Calu3 (cell line): ENCODE data around the gene MMRN2. TPM values are rescaled to one million over a fixed set of nuclear protein-coding genes. Genes with fewer than 3 reads are reported as not detected.
"Not testable (repeated sequence)": the region's sequence is repeated elsewhere in the genome, so short reads cannot be mapped to it uniquely, and the experiment has no call there.

Experiments used
- BruUV-seq: library from RNA; stranded (reverse); fragments of 400-500 nt; replicated peaks from 2 replicates; lab custom pipeline; 2021; lab: Mats Ljungman, UMichigan
- CTCF ChIA-PET: fragments of 300-600 bp; sonication (Branson Sonifier 250); formaldehyde crosslinking; loops from one replicate; lab custom pipeline; 2022; ENCODE audit warnings: antibody characterized with exemption; lab: Charles Lee
- DNase-seq: peaks from one replicate; pipeline ENCODE4 v3.0.0; 2022
- H3K27ac Mint-ChIP-seq: one replicate; pipeline ENCODE4 v1.8.0; 2022; ENCODE audit warnings: mixed read lengths; ENCODE audit not compliant: unreplicated experiment
- H3K27me3 Mint-ChIP-seq: one replicate; pipeline ENCODE4 v1.8.0; 2022; ENCODE audit warnings: mixed read lengths; ENCODE audit not compliant: unreplicated experiment
- H3K36me3 Mint-ChIP-seq: one replicate; pipeline ENCODE4 v1.8.0; 2022; ENCODE audit warnings: mild to moderate bottlenecking, moderate library complexity, mixed read lengths; ENCODE audit not compliant: insufficient read depth, unreplicated experiment
- H3K4me1 Mint-ChIP-seq: one replicate; pipeline ENCODE4 v1.8.0; 2022; ENCODE audit warnings: mild to moderate bottlenecking, low read depth, mixed read lengths; ENCODE audit not compliant: unreplicated experiment
- H3K4me3 Mint-ChIP-seq: one replicate; pipeline ENCODE4 v1.8.0; 2022; ENCODE audit warnings: mild to moderate bottlenecking, low read depth, moderate library complexity, mixed read lengths; ENCODE audit not compliant: unreplicated experiment
- H3K9me3 Mint-ChIP-seq: one replicate; pipeline ENCODE4 v1.8.0; 2022; ENCODE audit warnings: low read depth, mixed read lengths; ENCODE audit not compliant: unreplicated experiment
- intact Hi-C: fragments of 100-400 bp; cut with micrococcal nuclease; formaldehyde crosslinking; loops from one replicate; pipeline ENCODE4 v1.10.0; 2022; ENCODE audit not compliant: unreplicated experiment
- total RNA-seq: library from RNA; stranded (reverse); gene quantifications from 2 replicates; pipeline ENCODE4 v1.2.3, GENCODE V29; 2022
- TF ChIP-seq, protein P1 (sequence below): fragments of 200-600 bp; IDR thresholded peaks from one replicate; pipeline ENCODE4 v1.8.0; 2022; ENCODE audit warnings: antibody characterized with exemption; ENCODE audit not compliant: unreplicated experiment

MMRN2 gene
- total RNA-seq, 1 experiment from 2014 or later, result not detected

GRCh38 chr10:86936661-86937501, 20.5 kb downstream of the MMRN2 start:
- intact Hi-C loops, result no loop called here
- Mint-ChIP-seq H3K36me3 (peaks cover 10% of the 10 kb centered on the region), H3K4me3 (no peak overlapping the region), H3K27me3 (no peaks in the 10 kb centered on the region), H3K4me1 (peaks cover 2% of the 10 kb centered on the region), H3K27ac (no peak overlapping the region), H3K9me3 (no peaks in the 10 kb centered on the region)
- TF ChIP-seq, protein P1, sequence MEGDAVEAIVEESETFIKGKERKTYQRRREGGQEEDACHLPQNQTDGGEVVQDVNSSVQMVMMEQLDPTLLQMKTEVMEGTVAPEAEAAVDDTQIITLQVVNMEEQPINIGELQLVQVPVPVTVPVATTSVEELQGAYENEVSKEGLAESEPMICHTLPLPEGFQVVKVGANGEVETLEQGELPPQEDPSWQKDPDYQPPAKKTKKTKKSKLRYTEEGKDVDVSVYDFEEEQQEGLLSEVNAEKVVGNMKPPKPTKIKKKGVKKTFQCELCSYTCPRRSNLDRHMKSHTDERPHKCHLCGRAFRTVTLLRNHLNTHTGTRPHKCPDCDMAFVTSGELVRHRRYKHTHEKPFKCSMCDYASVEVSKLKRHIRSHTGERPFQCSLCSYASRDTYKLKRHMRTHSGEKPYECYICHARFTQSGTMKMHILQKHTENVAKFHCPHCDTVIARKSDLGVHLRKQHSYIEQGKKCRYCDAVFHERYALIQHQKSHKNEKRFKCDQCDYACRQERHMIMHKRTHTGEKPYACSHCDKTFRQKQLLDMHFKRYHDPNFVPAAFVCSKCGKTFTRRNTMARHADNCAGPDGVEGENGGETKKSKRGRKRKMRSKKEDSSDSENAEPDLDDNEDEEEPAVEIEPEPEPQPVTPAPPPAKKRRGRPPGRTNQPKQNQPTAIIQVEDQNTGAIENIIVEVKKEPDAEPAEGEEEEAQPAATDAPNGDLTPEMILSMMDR, result no peak
- DNase-seq, result no peak
- no TSS peak for BruUV-seq
- CTCF ChIA-PET, result no interaction called here

DNA sequence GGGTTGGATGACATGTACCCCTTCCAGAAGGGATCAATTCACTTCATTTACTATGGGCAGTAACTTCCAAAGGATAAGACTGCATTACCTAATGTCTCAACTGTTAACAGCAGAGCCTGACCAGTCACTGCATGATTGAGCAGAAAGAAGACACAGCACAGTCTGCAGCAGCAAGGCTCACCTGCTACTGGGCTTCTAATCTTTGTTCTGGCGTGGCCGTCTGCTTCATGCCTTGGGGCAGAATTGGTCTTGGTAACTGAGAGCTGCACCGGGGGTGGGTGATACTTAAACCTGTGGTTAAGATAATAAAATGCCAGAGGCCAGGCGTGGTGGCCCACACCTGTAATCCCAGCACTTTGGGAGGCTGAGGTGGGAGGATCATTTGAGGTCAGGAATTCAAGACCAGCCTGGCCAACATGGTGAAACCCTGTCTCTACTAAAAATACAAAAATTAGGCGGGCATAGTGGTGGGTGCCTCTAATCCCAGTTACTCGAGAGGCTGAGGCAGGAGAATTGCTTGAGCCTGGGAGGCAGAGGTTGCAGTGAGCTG, 23.2 kb downstream of the MMRN2 start:
- H3K36me3 Mint-ChIP-seq, H3K27me3 Mint-ChIP-seq, intact Hi-C loops, H3K9me3 Mint-ChIP-seq, H3K27ac Mint-ChIP-seq, BruUV-seq, DNase-seq, H3K4me1 Mint-ChIP-seq, H3K4me3 Mint-ChIP-seq: not testable (repeated sequence)
- CTCF ChIA-PET, result interaction anchor here (0.6 to 1.0 kb wide), 2 partner anchors 32 to 100 kb away, joined by 3 read pairs; no protein-coding TSS in a partner anchor

GRCh38 chr10:86932674-86933073, 24.7 kb downstream of the MMRN2 start:
- no peak overlapping the region for H3K27ac Mint-ChIP-seq
- H3K36me3 Mint-ChIP-seq, result peaks cover 5% of the 10 kb centered on the region
- H3K4me3 Mint-ChIP-seq, result no peak overlapping the region
- no peak for DNase-seq
- peaks cover 8% of the 10 kb centered on the region for H3K4me1 Mint-ChIP-seq
- intact Hi-C loops, result no loop called here
- no peaks in the 10 kb centered on the region for H3K9me3 Mint-ChIP-seq
- BruUV-seq, result no TSS peak
- TF ChIP-seq, protein P1, result no peak
- no peaks in the 10 kb centered on the region for H3K27me3 Mint-ChIP-seq
- CTCF ChIA-PET, result no interaction called here

- no peaks in the 10 kb centered on the region for H3K9me3 Mint-ChIP-seq
- no peaks in the 10 kb centered on the region for H3K27me3 Mint-ChIP-seq
- H3K4me1 Mint-ChIP-seq, result peaks cover 8% of the 10 kb centered on the region
- CTCF ChIA-PET, result no interaction called here
- no peak overlapping the region for H3K4me3 Mint-ChIP-seq
- DNase-seq, result no peak
- no peak overlapping the region for H3K27ac Mint-ChIP-seq
- peaks cover 5% of the 10 kb centered on the region for H3K36me3 Mint-ChIP-seq
- TF ChIP-seq, protein P1, result no peak
- intact Hi-C loops, result no loop called here
- BruUV-seq, result no TSS peak
Measured at GRCh38 chr10:86931872-86932271, 25.5 kb downstream of the MMRN2 start.
